GM19438 (cell line): ENCODE measurements around the gene FAM107B.
"Not testable (repeated sequence)": the region's sequence is repeated elsewhere in the genome, so short reads cannot be mapped to it uniquely, and the experiment has no call there.

Experiments
- ATAC-seq: cut with Tn5 transposase; IDR thresholded peaks from one replicate; pipeline ENCODE4 v1.9.1; 2021; ENCODE audit warnings: low read depth; ENCODE audit not compliant: unreplicated experiment

Gene FAM107B

GRCh38 chr10:14605231-14605925, 169.3 kb downstream of the FAM107B start:
- peak; percentile 34 for ATAC-seq

GRCh38 chr10:14604181-14605142, 170.2 kb downstream of the FAM107B start:
- ATAC-seq, result peak; percentile 45

- peak; percentile 5 for ATAC-seq
Observed at GRCh38 chr10:14603534-14604102, 171.1 kb downstream of the FAM107B start.

- ATAC-seq, result no peak
Observed at GRCh38 chr10:14602807-14603533, 171.7 kb downstream of the FAM107B start.

- ATAC-seq, result no peak
Observed at GRCh38 chr10:14601872-14602725, 172.6 kb downstream of the FAM107B start.

GRCh38 chr10:14601326-14601725, 173.4 kb downstream of the FAM107B start:
- ATAC-seq, result no peak

GRCh38 chr10:14600065-14600464, 174.6 kb downstream of the FAM107B start:
- ATAC-seq, result no peak

GRCh38 chr10:14598809-14599764, 175.6 kb downstream of the FAM107B start:
- no peak for ATAC-seq

GRCh38 chr10:14595526-14596182, 179.0 kb downstream of the FAM107B start:
- no peak for ATAC-seq

GRCh38 chr10:14594878-14595525, 179.7 kb downstream of the FAM107B start:
- no peak for ATAC-seq

- ATAC-seq, result no peak
Observed at GRCh38 chr10:14593806-14594205, 180.9 kb downstream of the FAM107B start.

GRCh38 chr10:14592566-14592965, 182.1 kb downstream of the FAM107B start:
- ATAC-seq, result no peak

GRCh38 chr10:14592026-14592425, 182.7 kb downstream of the FAM107B start:
- no peak for ATAC-seq

- ATAC-seq, result not testable (repeated sequence)
Observed at GRCh38 chr10:14588938-14589294, 185.8 kb downstream of the FAM107B start.

GRCh38 chr10:14588084-14588937, 186.4 kb downstream of the FAM107B start:
- ATAC-seq, result no peak

GRCh38 chr10:14587540-14588083, 187.1 kb downstream of the FAM107B start:
- no peak for ATAC-seq
